ENCODE results near the gene HMG20A. TPM values are rescaled to one million over a fixed set of nuclear protein-coding genes. Genes with fewer than 3 reads are reported as not detected.

HMG20A gene
- total and polyA plus RNA-seq, 10 of the 15 experiments (the other 5 are each of a cell fraction or from before 2014, with no cell fraction given): 30.0 to 98.7 (median 46.8) TPM

DNA sequence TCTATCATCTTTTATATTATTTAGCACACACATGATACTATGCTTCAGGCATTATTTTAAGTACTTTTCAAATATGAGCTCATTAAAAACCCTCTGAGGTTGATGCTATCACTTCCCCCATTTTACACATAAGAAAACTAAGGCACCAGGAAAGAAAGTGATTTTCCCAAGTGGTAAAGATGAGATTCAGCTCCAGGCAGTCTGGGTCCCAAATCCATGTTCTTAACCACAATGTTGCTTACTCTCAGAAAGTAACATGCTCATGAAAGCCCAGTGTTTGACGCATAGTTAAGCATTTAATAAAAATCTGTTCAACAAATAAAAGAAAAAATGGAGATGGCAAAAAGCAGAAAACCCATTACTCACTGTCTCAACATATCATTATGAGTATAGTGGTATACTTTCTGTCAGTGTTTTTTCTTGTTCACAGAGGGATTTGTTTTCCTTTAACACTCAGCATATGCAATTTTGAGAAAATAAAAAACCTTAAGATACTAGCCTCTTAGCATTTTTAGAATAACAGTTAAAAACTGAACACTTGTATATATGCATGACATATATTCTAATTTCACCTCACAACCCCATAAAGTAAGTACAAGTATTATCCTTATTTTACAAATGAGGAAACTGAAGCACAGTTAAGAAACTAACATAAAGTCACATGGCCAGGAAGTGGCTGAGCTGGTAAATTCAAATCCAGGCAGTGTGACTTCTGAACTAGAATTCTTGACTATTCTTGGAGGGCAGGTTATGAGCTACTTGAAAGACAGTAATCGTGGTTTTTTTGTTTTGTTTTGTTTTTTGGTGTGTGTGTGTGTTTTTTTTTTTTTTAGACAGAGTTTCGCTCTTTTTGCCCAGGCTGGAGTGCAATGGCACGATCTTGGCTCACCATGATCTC, 11.2 kb upstream of the HMG20A start (continued):
- TF ChIP-seq SREBF1 (IDR thresholded peaks at IDR 0.05; ENCODE audit: low read length): no peak
- TF ChIP-seq WRNIP1 (IDR thresholded peaks at IDR 0.05; ENCODE audit: borderline replicate concordance, low read depth, low read length): no peak
- no peak for TF ChIP-seq KDM1A (IDR thresholded peaks at IDR 0.05; ENCODE audit: borderline replicate concordance)
- no peak for TF ChIP-seq ASH2L (IDR thresholded peaks at IDR 0.05; ENCODE audit: borderline replicate concordance, low read depth)
- no peak for TF ChIP-seq SRF (IDR thresholded peaks at IDR 0.05; ENCODE audit: low read depth in 2 of 2, low read length in 2 of 2)
- TF ChIP-seq, protein P1, sequence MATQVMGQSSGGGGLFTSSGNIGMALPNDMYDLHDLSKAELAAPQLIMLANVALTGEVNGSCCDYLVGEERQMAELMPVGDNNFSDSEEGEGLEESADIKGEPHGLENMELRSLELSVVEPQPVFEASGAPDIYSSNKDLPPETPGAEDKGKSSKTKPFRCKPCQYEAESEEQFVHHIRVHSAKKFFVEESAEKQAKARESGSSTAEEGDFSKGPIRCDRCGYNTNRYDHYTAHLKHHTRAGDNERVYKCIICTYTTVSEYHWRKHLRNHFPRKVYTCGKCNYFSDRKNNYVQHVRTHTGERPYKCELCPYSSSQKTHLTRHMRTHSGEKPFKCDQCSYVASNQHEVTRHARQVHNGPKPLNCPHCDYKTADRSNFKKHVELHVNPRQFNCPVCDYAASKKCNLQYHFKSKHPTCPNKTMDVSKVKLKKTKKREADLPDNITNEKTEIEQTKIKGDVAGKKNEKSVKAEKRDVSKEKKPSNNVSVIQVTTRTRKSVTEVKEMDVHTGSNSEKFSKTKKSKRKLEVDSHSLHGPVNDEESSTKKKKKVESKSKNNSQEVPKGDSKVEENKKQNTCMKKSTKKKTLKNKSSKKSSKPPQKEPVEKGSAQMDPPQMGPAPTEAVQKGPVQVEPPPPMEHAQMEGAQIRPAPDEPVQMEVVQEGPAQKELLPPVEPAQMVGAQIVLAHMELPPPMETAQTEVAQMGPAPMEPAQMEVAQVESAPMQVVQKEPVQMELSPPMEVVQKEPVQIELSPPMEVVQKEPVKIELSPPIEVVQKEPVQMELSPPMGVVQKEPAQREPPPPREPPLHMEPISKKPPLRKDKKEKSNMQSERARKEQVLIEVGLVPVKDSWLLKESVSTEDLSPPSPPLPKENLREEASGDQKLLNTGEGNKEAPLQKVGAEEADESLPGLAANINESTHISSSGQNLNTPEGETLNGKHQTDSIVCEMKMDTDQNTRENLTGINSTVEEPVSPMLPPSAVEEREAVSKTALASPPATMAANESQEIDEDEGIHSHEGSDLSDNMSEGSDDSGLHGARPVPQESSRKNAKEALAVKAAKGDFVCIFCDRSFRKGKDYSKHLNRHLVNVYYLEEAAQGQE (IDR thresholded peaks at IDR 0.05; ENCODE audit: low read depth, low read length): no peak
- no peak for TF ChIP-seq DPF2 (IDR thresholded peaks at IDR 0.05)
- no peak for TF ChIP-seq SREBF2 (IDR thresholded peaks at IDR 0.05; ENCODE audit: low read length)
- TF ChIP-seq CBX5 (IDR thresholded peaks at IDR 0.05; ENCODE audit: low read depth): no peak
- TF ChIP-seq, protein P2, sequence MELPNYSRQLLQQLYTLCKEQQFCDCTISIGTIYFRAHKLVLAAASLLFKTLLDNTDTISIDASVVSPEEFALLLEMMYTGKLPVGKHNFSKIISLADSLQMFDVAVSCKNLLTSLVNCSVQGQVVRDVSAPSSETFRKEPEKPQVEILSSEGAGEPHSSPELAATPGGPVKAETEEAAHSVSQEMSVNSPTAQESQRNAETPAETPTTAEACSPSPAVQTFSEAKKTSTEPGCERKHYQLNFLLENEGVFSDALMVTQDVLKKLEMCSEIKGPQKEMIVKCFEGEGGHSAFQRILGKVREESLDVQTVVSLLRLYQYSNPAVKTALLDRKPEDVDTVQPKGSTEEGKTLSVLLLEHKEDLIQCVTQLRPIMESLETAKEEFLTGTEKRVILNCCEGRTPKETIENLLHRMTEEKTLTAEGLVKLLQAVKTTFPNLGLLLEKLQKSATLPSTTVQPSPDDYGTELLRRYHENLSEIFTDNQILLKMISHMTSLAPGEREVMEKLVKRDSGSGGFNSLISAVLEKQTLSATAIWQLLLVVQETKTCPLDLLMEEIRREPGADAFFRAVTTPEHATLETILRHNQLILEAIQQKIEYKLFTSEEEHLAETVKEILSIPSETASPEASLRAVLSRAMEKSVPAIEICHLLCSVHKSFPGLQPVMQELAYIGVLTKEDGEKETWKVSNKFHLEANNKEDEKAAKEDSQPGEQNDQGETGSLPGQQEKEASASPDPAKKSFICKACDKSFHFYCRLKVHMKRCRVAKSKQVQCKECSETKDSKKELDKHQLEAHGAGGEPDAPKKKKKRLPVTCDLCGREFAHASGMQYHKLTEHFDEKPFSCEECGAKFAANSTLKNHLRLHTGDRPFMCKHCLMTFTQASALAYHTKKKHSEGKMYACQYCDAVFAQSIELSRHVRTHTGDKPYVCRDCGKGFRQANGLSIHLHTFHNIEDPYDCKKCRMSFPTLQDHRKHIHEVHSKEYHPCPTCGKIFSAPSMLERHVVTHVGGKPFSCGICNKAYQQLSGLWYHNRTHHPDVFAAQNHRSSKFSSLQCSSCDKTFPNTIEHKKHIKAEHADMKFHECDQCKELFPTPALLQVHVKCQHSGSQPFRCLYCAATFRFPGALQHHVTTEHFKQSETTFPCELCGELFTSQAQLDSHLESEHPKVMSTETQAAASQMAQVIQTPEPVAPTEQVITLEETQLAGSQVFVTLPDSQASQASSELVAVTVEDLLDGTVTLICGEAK (IDR thresholded peaks at IDR 0.05; ENCODE audit: borderline replicate concordance): no peak
- no peak for TF ChIP-seq NFXL1 (IDR thresholded peaks at IDR 0.05; ENCODE audit: borderline replicate concordance)
- no peak for TF ChIP-seq GABPA (IDR thresholded peaks at IDR 0.05; ENCODE audit: low read depth)
- TF ChIP-seq MTA3 (IDR thresholded peaks at IDR 0.05; ENCODE audit: borderline replicate concordance, low read length): no peak
- TF ChIP-seq CREM (IDR thresholded peaks at IDR 0.05; ENCODE audit: low read depth): no peak
- no peak for TF ChIP-seq RELA (IDR thresholded peaks at IDR 0.05; ENCODE audit: borderline replicate concordance, partially characterized antibody)
- TF ChIP-seq SMC3 (IDR thresholded peaks at IDR 0.05; ENCODE audit: borderline replicate concordance, low read length): no peak
- TF ChIP-seq PML (IDR thresholded peaks at IDR 0.05; ENCODE audit: low read length): no peak
- TF ChIP-seq EED (IDR thresholded peaks at IDR 0.05; ENCODE audit: low read depth): no peak
- no peak for TF ChIP-seq FOXK2 (IDR thresholded peaks at IDR 0.05)
- TF ChIP-seq ESRRA (IDR thresholded peaks at IDR 0.05; ENCODE audit: low read length): no peak
- TF ChIP-seq GATAD2B (conservative IDR thresholded peaks at IDR 0.05; ENCODE audit: low read depth): no peak
- TF ChIP-seq CHD4 (IDR thresholded peaks at IDR 0.05): no peak
- no peak for TF ChIP-seq SIN3A (IDR thresholded peaks at IDR 0.05; ENCODE audit: low read depth, low read length)
- no peak for TF ChIP-seq STAT1 (conservative IDR thresholded peaks at IDR 0.05)
- TF ChIP-seq ZNF207 (IDR thresholded peaks at IDR 0.05; ENCODE audit: borderline replicate concordance): no peak
- TF ChIP-seq MTA2 (IDR thresholded peaks at IDR 0.05; ENCODE audit: low read depth): peak; percentile 69; the same call in 1 of the 2 replicates
- no peak for TF ChIP-seq ZSCAN29 (IDR thresholded peaks at IDR 0.05)
